NCI-H2107 treated with DMSO at 0.1 percent for 48 hours (cell line): Measurements from ENCODE around the gene GGTLC2.
"Not testable (repeated sequence)": the region's sequence is repeated elsewhere in the genome, so short reads cannot be mapped to it uniquely, and the experiment has no call there.

Experiments used
- DNase-seq: peaks from one replicate; lab custom pipeline; 2025; ENCODE audit not compliant: unreplicated experiment; lab: John Stamatoyannopoulos, UW

Gene GGTLC2

DNA sequence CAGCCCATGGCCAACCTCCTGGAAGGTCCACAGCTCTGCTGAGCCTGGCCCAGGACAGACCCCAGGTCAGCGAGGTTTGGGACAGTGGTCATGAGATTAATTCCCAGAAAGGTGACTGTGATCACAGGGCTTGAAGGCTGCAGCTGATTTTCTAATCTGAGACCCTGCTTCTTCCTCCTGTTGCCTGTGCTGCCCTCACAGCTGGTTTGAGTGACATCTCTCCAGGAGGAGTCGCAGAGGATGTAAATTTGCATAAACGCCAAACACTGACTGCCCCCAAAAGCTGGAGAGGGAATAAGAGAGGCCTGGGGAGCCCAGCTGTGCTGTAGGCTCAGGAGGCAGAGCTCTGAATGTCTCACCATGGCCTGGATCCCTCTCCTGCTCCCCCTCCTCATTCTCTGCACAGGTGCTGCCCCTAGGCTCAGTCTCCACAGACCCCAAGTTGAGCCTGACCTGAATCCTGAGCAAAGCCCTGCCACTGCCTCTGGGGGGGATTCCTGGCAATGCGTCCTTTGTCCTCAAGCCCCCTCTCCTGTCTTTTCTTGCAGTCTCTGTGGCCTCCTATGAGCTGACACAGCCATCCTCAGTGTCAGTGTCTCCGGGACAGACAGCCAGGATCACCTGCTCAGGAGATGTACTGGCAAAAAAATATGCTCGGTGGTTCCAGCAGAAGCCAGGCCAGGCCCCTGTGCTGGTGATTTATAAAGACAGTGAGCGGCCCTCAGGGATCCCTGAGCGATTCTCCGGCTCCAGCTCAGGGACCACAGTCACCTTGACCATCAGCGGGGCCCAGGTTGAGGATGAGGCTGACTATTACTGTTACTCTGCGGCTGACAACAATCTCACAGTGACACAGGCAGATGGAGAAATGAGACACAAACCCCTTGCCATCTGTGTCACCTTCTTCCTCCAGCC, 23.8 kb downstream of the GGTLC2 start:
- DNase-seq: no peak

DNA sequence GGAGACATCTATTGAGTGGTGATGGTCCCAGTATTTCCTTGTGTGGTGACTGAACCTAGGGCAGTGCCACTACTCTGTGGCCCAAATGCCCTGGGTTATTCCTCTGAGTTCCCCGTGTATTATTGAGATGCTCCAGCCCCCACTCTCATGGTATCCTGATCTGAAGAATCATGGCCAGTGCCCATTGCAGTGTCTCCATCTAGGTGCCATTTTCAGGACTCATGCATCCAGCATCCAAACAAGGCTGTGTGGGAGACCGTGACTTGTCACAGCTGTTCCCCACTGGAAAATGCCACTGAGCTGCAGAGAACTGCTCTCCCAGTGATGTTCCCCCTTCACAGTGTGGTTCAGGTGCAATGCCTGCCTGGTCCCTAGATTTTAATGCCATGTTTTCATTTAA, 24.7 kb downstream of the GGTLC2 start:
- DNase-seq: no peak

DNA sequence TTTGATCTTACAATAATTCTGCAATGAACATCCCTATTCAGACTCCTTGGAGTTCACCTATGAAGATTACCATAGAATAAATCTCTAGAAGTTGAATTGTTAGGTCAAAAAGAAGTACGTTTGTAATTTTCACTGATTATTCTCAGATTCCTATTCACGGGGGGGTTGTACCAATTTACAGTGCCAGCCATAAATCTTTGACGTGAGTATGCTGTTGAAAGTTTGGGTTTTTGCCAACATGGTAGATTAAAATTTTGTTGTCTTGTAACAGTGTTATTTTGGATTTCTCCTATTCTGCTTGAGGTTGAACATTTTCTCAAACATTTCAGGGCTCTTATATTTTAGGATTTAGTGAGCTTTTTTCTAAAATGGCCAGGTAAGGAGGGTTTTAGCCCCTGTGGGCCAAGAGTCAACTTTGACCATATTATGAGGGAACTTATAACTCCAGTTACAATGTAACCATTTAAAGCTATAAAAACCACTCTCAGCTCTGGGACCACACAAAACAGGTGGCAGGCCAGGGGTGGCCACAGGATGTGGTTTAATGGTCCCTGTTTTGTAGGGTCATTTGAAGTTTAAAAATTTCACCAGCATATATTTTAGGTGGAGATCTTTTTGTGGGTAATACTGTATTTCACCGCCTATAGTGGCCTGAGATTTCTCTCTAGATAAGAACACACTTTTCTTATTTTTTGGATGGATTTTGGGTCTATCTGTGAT, 25.8 kb downstream of the GGTLC2 start:
- no peak for DNase-seq

DNA sequence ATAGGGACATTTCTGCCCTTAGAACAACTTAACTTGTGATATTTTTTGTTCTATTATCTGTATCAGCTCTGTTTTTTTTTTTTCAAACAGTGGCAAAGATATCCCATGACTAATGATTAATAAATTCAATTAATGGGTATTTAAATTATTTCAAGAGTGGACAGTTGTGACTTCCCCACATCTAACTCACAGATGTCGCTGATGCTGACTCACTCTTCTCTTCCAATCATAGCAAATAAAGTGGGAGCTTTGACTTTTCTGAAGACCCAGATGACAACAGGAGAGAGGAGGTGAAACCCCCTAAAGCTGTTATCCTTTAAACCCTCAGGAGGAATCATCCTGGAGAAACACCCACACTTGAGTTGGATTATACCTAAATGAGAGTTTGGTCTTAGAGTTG, 27.1 kb downstream of the GGTLC2 start:
- DNase-seq: no peak

DNA sequence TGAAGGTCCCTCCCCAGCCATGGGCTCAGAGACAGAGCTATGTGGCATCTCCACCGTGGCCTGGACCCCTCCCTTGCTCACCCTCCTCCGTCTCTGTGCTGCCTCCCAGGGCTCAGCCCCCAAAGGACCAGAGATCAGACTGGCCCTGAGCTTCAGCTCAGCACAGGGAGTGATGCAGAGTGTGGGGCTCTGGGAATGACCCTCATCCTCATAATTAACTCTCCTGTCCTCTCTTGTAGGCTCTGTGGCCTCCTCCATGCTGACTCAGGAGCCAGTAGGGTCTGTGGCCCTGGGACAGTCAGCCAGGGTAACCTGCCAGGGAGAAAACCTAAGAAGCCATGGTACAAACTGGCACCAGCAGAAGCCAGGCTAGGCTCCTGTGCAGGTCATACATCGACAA, 28.7 kb downstream of the GGTLC2 start:
- DNase-seq: no peak

DNA sequence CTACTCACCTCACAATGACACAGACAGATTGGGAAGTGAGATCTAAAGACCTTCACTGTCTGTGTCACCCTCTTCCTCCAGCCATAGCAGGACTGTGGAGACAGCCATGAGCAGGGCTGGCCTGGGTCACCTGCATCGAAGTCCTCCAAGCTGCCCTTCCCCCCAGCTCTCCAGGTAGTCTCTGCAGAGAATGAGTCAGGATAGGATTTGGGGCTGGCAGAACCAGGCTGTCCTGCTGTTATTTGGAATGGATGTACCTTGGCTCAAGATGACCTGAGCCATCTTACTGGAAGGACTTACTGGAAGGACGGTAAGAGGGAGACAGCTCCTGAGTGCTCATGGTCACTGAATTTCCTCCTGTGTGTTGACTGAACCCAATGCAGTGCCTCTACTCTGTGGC, 29.2 kb downstream of the GGTLC2 start:
- DNase-seq: no peak

DNA sequence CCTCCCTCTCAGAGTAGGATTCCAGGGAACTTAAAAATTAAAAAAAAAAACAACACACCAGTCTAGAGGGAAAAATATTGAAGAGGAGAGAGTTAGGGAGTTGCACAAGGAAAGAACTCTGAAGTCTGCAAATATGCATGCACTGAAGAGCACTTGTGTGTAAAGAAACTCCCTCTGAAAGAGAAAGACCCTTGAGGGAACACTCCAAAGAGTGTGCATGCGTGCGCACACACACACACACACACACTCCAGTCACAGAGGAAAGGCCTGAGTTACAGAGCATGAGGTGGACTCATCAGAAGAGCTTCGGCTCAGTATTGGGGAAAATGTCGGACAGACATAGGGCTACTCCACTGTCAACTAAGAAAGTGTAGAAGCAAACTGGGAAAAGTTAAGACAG, 30.1 kb downstream of the GGTLC2 start:
- DNase-seq: no peak

DNA sequence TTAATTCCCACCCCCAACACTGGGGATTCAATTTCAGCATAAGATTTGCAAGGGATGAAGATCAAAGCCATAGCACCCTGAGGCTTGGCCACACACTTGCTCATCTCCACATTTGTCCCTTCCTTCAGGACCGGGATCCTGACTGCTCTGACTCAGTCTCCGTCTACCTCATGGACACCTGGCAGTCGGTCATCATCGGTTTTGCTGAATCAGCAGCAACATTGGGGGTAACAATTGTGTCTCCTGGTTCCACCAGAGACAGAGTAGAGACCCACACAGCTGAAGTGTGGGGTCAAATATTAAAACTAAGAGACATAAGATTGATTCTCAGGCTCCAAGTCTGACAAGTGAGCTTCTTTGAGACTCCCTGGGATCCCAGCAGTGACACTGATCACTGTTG, 34.6 kb downstream of the GGTLC2 start:
- no peak for DNase-seq

DNA sequence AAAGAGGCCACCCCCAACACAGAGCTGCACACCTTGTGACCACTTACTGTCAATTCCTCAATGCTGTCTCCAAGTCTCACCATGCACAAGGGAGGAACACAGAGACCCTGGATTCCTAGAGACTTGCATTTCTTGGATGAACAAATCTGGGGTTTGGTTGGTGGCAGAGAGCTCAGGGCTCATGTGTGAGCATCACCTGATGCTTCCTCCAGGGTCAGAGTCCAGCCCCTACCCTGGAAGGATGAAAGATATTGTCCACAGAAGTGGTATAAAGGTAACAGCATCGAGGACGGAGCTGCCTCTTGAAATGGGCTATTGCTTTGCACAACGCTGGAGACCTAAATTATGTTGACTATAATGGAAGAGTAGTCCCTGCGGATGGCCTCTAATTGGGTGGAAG, 36.0 kb downstream of the GGTLC2 start:
- DNase-seq: no peak

DNA sequence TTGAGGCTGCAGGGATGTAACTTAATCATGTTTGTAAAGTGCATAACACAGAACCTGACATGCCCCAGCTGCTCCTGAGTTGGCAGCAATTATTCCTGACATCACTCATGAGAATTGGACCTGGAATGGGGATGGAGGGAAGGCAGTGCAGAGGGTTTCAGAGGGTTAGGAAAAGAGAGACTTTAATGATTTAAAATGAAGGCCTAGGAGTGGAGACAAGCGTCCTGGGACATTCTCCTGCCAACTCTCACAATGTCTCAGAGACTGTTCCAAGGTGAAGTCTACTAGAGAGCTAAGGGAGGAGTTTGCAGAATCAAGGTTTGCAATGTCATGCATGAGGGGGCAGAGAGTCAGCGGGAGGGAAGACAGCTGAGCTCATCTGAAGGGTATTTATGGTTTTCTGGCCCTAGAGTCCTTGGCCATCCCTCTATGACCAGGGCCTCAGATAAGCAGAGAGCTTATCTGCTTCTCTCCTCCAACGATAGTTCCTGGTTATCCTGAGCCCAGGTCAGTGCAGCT, 36.9 kb downstream of the GGTLC2 start:
- no peak for DNase-seq

DNA sequence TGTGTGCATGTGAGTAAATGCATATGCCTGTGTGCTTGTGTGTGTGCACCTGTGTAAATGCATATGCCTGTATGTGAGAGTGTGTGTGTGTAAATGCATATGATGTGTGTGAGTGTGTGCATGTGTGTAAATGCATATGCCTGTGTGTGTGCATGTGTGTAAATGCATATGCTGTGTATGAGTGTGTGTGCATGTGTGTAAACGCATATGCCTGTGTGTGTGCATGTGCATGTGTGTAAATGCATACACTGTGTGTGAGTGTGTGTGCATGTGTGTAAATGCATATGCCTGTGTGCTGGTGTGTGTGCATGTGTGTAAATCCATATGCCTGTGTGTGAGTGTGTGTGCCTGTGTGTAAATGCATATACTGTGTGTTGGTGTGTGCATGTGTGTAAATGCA, 37.8 kb downstream of the GGTLC2 start:
- DNase-seq: no peak

DNA sequence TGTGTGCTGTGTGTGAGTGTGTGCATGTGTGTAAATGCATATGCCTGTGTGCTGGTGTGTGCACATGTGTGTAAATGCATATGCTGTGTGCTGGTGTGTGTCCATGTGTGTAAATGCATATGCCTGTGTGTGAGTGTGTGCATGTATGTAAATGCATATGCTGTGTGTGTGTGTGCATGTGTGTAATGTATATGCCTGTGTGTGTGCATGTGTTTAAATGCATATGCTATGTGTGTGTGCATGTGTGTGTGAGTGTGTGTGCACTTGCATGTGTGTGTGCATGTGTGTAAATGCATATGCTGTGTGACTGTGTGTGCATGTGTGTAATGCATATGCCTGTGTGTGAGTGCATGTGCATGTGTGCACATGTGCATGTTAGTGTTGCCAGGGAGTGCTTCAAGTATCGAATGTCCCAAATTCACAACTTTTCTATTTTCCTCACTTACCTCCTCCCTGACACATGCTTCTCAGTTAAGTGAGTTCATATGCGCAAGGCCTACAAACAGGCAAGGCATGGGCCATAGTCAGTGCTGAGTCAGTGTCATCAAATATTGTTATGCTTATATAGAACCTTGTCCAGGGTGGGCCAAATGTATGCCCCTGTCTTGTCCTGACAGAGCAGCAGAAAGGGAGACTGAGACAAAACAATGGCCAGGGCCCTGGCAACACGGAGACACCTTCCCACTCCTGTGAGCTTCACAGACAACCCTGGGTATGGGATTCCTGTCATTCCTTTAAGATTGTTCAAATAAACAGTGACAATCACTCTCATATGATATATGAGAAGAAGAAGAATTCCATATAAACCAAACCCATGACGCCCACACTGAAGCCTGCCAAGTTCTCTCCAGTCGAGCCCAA, 38.6 kb downstream of the GGTLC2 start:
- DNase-seq: no peak

DNA sequence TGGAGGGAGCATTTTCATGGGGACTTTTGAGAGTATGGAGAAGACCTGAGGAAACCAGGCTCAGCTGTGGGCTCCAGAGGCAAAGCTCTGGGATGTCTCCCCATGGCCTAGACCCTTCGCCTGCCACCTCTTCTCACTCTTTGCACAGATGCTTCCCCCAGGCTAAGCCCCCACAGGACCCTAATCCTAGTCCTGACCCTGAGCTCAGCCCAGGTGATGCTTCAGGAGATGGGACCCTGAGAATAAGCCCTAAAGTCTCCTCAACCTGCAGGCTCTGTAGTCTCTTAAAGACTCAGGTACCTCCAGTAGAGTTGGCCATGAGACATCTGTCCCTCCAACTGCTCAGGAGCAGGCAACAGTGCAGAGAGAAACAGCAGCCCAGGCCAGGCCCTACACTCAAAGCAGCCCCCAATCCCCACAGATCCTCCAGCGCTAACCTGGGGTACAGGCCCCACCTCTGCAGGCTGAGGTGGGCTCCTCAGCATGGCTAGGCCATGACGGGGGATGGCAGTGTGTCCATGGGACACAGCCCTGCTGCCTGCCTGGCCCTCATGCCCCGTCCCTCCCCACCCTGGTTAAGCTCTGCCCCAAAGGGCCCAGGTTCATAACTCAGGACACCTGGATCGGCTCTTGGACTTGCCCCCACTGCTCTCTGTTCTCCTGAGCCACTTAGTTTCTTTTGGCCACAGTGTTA, 39.4 kb downstream of the GGTLC2 start:
- DNase-seq: no peak

DNA sequence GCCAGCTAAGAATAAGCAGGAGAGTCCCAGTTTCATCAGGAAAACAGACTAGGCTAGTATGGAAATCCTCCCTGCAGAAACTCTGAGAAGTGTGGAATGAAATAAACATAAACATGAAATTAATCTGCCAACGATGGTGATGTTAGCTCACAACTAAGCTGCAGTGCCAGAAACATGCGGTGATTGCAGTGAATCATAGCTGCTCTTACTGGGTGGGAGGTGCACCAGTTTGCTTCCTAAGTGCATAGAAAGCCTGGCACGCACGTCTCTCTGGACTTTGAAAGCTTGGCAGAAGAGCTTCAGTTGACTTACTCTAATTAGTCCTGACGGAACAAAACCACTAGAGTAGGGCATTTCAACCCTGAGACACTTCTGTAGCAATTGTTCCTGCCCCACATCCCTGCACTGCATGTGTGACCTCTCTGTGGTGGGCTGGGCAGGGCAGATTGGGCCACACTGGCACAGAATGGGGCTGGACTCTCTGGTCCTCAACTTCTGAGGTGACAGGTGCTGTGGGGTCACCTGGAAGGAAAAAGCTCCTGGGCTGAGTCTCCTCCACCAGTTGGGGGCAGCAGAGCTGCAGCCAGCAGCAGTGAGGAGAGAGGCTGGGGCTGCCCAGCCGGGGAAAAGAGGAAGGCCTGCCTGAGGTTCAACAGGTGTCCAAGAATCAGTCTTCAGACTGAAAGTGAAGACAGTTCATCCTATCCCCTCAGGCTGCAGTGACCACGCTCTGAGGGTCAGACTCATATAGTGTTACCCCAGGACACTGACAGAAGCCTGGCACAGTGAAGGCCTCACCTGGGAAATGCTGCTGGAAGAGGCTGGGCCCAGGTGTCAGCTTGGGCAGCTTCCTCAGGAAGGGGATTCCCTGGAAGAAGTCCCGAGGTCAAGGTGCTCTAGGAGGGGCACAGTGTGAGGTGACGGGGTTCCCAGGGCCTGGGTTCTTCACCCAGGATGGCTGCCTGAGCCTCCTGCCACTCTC, 40.5 kb downstream of the GGTLC2 start:
- DNase-seq: no peak

DNA sequence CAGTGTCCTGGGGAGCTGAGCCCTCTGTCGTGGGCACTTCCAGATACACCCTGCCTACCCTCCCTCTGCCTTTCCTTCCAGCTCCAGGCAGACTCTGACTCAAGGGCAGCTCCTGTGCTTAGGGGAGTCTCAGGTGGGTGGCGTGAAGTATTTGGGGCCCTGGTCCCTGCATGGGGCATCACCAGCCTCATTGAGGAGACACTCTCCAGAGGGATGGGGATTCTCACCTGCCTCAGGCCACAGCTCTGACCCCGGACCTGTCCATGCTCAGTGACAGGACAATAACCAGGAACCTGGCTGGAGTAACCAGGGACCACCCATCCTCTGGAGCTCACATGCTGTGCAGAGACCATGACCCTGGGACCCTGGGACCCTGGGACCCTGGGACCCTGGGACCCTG, 41.2 kb downstream of the GGTLC2 start:
- no peak for DNase-seq

DNA sequence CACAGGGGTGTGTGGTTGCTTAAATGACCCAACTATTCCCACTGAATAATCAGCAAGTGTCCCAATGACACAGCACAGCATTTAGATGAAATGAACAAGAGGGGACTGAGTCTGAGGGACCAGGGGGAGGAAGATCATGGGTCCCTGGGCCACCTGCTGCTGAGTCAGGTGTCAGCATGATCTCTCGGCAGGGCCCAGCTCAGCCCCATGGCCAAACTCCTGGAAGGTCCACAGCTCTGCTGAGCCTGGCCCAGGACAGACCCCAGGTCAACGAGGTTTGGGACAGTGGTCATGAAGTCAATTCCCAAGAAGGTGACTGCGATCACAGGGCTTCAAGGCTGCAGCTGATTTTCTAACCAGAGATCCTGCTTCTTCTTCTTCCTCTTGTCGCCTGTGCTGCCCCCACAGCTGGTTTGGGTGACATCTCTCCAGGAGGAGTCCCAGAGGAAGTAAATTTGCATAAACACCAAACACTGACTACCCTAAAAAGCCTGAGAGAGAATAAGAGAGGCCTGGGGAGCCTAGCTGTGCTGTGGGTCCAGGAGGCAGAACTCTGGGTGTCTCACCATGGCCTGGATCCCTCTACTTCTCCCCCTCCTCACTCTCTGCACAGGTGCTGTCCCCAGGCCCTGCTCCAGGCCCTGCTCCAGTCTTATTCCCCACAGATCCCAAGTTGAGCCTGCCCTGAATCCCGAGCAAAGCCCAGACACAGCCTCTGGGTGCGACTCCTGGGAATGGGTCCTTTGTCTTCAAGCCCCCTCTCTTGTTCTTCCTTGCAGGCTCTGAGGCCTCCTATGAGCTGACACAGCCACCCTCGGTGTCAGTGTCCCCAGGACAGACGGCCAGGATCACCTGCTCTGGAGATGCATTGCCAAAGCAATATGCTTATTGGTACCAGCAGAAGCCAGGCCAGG, 42.0 kb downstream of the GGTLC2 start:
- not testable (repeated sequence) for DNase-seq

DNA sequence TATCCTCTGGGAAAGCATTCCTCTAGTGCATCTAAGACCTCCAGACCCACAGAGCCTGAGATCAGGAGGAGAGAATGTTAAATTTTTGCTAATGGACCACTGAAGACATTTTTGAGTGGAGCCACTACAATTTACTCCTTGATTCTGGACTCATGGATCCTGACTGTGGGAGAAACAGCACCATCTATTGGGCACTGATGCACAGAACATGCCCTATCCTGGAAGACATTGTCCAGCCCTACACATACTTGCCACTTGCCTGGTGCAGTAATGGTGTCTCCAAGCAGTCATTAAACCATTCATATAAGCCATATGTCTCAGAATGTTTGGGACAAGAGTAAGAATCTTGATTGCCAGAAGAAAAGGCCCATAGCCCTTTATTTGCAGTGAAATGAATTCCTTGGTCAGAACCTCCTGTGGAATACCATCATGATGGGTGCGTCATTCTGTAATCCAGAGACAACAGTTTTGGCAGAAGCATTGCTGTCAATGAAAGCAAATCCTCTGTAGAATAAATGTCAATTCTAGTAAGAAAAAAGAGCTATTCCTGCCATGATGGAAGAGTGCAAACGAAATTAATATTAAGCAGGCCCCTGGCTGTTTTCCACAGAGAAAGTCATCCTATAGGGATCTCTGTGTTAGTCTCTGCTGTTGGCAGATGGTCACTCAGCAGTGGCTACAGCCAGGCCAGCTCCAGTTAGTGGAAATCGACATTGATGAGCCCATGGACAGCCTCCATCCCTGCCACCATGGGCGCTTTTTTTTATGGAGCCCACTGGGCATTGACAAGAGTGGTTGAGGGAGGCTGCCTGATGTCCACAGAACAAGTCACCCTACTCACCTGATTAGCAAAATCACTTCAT, 43.5 kb downstream of the GGTLC2 start:
- DNase-seq: no peak
